Thyroid gland (tissue), 4 donors: ENCODE results near the gene RPS6KA5.

ENCODE experiments used
- CTCF ChIP-seq, 6 experiments: fragments of 200-600 bp in 3 of 6; fragments of 450-650 bp in 3 of 6; sonication (generic) in 3 of 6; IDR thresholded peaks; one replicate each; pipeline ENCODE4 v1.5.1; 2016 to 2019; ENCODE audit warnings: antibody characterized with exemption in 6 of 6, mild to moderate bottlenecking in 2 of 6, inconsistent platforms in 1 of 6, moderate library complexity in 1 of 6
- POLR2A ChIP-seq, 2 donors: fragments of 450-650 bp; IDR thresholded peaks; one replicate each; pipeline ENCODE4 v1.6.1; 2017; ENCODE audit warnings: antibody characterized with exemption in 2 of 2, mild to moderate bottlenecking in 2 of 2, moderate library complexity in 1 of 2

- TF ChIP-seq CTCF (IDR thresholded peaks at IDR 0.05) (no peak), POLR2A (IDR thresholded peaks at IDR 0.05) (no peak)
Measured at GRCh38 chr14:90990141-90990540, 70.3 kb downstream of the RPS6KA5 start.
